Erythroblast (primary cell): ENCODE measurements around the gene COQ8B.

Experiments used
- GATA1 ChIP-seq: IDR thresholded peaks from 2 replicates; pipeline ENCODE4 v1.6.1; 2011; ENCODE audit warnings: low read depth, mild to moderate bottlenecking, control low read depth, low read length, moderate library complexity
- POLR2A ChIP-seq: IDR thresholded peaks from 2 replicates; pipeline ENCODE4 v1.6.1; 2011; ENCODE audit warnings: mild to moderate bottlenecking, low read length

- TF ChIP-seq POLR2A, result no peak
- no peak for TF ChIP-seq GATA1
These were observed 46.8 kb upstream of the COQ8B start for GRCh38 chr19:40763526-40763925.
